ENCODE results near the gene LBHD2. TPM values are rescaled to one million over a fixed set of nuclear protein-coding genes. Genes with fewer than 3 reads are reported as not detected.
A peak's percentile ranks its signal among the peaks of the same experiment; 100 is the strongest.

Gene LBHD2
- total RNA-seq, 6 donors from 2014 or later = not detected

DNA sequence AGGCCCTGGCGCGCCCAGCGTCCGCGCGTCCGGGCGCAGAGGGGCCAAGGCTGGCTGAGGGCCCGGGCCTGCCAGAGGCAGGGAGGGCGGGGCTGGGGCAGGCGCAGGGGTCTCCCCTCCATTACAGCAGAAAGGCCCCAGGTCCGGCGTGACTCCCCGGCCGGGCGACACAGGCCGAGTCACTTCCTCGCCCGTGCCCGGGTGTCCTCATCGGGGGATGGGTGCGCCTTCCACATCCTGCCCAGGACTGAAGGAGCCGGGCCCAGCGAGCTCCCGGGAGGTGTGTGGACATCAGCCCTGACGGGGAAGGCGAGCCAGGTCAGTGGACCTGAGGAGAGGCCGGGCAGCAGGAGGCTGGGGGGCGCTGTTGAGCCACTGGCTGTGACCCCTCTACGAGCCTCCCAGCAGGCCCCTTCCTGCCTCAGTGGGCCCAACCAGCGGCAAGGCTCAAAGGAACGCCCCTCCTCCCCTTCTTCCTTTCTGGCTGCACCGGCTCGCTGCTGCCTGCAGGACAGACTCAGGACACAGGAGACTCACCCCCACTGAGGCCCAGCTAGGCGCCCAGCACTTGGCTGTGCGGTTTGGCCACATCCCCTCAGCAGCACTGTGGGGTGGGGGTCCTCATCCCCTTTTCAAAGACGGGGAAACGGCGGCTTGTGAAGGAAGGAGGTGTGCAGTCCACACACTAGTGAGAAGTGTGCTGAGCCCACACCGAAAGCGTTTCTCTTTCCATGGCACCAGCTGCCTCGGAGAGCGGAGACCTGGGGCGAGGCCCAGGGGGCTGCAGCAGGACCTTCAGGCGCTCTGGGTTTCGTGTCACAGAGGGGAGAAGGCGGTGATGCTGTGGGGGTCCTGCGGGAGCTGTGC is 39.9 kb downstream of the LBHD2 start:
- Histone ChIP-seq H3K36me3 (peaks cover 0 to 1% (median 0%) of the 10 kb centered on the region in 4 donors), H3K27me3 (no peaks in the 10 kb centered on the region), H3K27ac (peak overlapping the region; percentile 87 to 96 (median 92)), H3K9me3 (no peaks in the 10 kb centered on the region), H3K4me3 (peak overlapping the region; percentile 52 to 67 (median 60)), H3K4me1 (peaks cover 64 to 92% (median 72%) of the 10 kb centered on the region in 4 donors)
- ATAC-seq (ENCODE audit: low FRiP score in 2 of 2) = peak in 1 of 2 donors; percentile 9
- TF ChIP-seq POLR2AphosphoS5 (IDR thresholded peaks at IDR 0.05) (no peak), EP300 (IDR thresholded peaks at IDR 0.05) (no peak), POLR2A (IDR thresholded peaks at IDR 0.05) (peak in 1 of 4 donors; percentile 7)
- TF ChIP-seq, protein P1, sequence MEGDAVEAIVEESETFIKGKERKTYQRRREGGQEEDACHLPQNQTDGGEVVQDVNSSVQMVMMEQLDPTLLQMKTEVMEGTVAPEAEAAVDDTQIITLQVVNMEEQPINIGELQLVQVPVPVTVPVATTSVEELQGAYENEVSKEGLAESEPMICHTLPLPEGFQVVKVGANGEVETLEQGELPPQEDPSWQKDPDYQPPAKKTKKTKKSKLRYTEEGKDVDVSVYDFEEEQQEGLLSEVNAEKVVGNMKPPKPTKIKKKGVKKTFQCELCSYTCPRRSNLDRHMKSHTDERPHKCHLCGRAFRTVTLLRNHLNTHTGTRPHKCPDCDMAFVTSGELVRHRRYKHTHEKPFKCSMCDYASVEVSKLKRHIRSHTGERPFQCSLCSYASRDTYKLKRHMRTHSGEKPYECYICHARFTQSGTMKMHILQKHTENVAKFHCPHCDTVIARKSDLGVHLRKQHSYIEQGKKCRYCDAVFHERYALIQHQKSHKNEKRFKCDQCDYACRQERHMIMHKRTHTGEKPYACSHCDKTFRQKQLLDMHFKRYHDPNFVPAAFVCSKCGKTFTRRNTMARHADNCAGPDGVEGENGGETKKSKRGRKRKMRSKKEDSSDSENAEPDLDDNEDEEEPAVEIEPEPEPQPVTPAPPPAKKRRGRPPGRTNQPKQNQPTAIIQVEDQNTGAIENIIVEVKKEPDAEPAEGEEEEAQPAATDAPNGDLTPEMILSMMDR (IDR thresholded peaks at IDR 0.05) = peak in 5 of 6 experiments; percentile 42 to 58 (median 45)
- DNase-seq = peak; percentile 46 to 78
- WGBS, 2 donors = 32 to 47% methylated on average over 12 to 26 of the region's 48 CpGs

GRCh38 chr14:103124501-103125001 is 40.5 kb downstream of the LBHD2 start:
- DNase-seq (peak in 1 of 2 donors; percentile 53), ATAC-seq (ENCODE audit: low FRiP score in 2 of 2) (no peak)
- H3K36me3 ChIP-seq = peaks cover 0 to 4% (median 1%) of the 10 kb centered on the region in 4 donors
- TF ChIP-seq, protein P1 (IDR thresholded peaks at IDR 0.05) = no peak
- TF ChIP-seq EP300 (IDR thresholded peaks at IDR 0.05) (no peak), POLR2A (IDR thresholded peaks at IDR 0.05) (no peak), POLR2AphosphoS5 (IDR thresholded peaks at IDR 0.05) (no peak)
- H3K27me3 ChIP-seq = no peaks in the 10 kb centered on the region
- peak overlapping the region in 2 of 4 donors; percentile 94 to 96 for H3K27ac ChIP-seq
- H3K4me3 ChIP-seq = peak overlapping the region in 3 of 4 donors; percentile 52 to 67 (median 63)
- WGBS, 2 donors = 82% methylated on average over 5 of the region's 5 CpGs; no CpG with 5 or more reads in 1 of the 2 donors
- H3K9me3 ChIP-seq = no peaks in the 10 kb centered on the region
- H3K4me1 ChIP-seq = peaks cover 62 to 92% (median 69%) of the 10 kb centered on the region in 4 donors

DNA sequence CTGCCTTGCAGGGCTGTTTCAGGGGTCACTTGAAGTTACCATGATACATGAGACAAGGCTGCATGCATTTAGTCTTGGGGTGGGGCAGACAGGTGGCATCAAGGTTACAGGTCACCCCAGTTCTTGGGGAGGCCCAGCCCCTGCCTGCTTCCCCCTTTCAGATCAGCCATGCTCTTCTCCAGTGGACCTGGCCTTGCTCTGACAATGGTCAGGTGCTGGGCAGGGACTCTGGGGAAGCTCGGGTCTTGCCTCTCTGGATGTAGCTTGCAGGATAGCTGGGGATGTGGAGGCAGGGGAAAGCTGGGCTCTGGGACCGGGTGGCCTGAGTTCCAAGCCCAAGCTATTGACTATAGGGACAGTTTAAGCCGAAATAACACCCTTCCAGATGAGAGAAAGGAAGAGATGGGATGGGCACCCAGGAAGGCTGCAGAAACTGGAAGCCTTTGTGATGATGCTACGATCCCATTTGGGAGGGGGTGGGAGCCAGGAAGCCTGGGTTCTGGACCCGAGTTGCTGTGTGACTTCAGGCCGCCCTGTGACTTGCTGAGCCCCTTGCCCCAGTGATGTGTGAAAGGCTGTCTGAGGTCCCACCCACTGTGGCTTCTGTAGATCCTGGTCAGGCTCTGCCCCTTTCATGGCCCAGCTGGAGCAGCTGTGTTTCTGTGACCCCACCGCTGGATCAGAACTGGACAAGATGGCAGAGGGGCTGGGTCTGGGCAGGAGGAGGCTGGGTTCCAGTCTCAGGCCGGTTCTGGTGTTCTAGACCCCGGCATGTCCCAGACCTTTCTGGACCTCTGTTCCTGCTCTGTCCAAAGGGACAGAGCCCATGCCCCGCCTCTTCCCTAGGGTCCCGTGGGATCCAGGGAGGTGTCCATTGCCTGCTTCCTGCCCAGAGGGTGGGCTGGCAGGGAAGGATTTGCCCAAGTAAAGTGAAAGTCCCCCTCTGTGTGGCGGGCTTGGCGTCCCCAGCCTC is 41.4 kb downstream of the LBHD2 start:
- ATAC-seq (ENCODE audit: low FRiP score in 2 of 2) (no peak), DNase-seq (no peak)
- Histone ChIP-seq H3K36me3 (peaks cover 0 to 11% (median 9%) of the 10 kb centered on the region in 4 donors), H3K9me3 (no peaks in the 10 kb centered on the region), H3K4me3 (peak overlapping the region in 3 of 4 donors; percentile 52 to 67 (median 63)), H3K27me3 (no peaks in the 10 kb centered on the region), H3K4me1 (peaks cover 57 to 89% (median 65%) of the 10 kb centered on the region in 4 donors), H3K27ac (peak overlapping the region in 1 of 4 donors; percentile 94)
- WGBS, 2 donors = 91 to 92% methylated on average over 8 to 13 of the region's 13 CpGs
- TF ChIP-seq, protein P1 (IDR thresholded peaks at IDR 0.05) = no peak
- TF ChIP-seq POLR2AphosphoS5 (IDR thresholded peaks at IDR 0.05) (no peak), EP300 (IDR thresholded peaks at IDR 0.05) (no peak), POLR2A (IDR thresholded peaks at IDR 0.05) (no peak)

- no peak for DNase-seq
- Histone ChIP-seq H3K27ac (peak overlapping the region in 1 of 4 donors; percentile 49), H3K9me3 (no peaks in the 10 kb centered on the region), H3K36me3 (peaks cover 0 to 19% (median 14%) of the 10 kb centered on the region in 4 donors), H3K27me3 (no peaks in the 10 kb centered on the region), H3K4me3 (peak overlapping the region in 3 of 4 donors; percentile 26 to 63 (median 37)), H3K4me1 (peaks cover 49 to 88% (median 64%) of the 10 kb centered on the region in 4 donors)
- 78 to 92% methylated on average over 10 to 14 of the region's 22 CpGs for WGBS, 2 donors
- ATAC-seq (ENCODE audit: low FRiP score in 2 of 2) = no peak
- no peak for TF ChIP-seq EP300 (IDR thresholded peaks at IDR 0.05)
- no peak for TF ChIP-seq POLR2A (IDR thresholded peaks at IDR 0.05)
- TF ChIP-seq, protein P1 (IDR thresholded peaks at IDR 0.05) = no peak
- no peak for TF ChIP-seq POLR2AphosphoS5 (IDR thresholded peaks at IDR 0.05)
These were observed 42.3 kb downstream of the LBHD2 start for GRCh38 chr14:103126088-103126872.
